ENCODE measurements around the gene CIP2A.

CIP2A gene

DNA sequence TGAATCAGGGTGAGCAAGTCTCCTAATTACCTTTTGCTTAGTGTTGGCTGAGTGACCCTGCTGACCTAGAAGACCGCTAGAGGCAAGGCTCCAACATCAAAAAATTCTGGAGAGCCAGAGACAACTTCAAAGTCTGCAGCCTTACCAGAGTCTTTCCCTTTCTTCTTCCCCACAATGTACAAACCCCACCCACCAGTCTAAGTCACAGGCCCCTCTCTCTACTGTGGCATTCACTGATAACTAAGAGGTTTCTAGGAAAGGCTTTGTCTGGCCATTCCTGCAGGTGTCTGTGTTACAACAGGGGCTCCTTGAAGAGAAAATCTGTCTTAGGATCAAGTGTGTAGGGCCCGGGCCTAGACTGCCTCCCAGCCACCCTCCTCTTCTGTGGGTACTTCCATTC, 79.4 kb downstream of the CIP2A start:
- DNase-seq (ENCODE audit: low spot score) = no peak

DNA sequence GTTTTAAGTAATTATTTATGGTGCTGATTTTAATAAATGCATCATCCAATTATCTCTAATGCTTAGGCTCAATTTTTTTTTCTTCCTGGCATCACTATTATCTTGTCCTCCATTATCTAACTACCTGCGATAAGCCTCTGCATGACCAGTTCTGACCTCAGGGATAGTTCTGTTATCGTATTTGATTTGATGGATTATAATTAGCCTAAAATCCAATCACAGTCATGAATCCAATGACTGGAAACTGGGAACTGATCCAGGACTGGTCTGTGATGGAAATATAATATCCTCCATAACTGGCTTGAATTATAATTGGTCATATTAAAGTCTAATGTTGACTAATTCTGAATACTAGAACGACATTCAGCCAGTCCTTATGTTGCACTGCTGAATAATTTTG, 80.0 kb downstream of the CIP2A start:
- DNase-seq (ENCODE audit: low spot score) = no peak

DNA sequence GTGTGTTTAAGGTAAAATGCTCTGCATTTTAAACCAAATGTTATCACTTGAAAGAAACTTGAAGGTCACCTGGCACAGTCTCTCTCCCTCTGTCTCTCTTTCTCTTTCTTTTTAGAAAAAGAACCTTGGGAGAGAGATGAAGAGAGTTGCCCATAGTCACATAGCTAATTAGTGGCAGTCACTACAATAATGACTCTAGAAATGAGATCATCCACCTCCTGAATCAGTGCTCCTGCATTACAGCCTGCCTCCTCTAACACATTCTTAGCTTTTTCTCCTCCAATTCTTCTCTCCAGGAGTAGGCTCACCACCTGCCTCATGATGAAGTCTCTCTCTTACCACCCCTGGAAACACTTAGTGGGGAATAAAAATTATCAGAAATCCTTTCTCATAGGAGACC, 81.3 kb downstream of the CIP2A start:
- DNase-seq (ENCODE audit: low spot score) = no peak

DNA sequence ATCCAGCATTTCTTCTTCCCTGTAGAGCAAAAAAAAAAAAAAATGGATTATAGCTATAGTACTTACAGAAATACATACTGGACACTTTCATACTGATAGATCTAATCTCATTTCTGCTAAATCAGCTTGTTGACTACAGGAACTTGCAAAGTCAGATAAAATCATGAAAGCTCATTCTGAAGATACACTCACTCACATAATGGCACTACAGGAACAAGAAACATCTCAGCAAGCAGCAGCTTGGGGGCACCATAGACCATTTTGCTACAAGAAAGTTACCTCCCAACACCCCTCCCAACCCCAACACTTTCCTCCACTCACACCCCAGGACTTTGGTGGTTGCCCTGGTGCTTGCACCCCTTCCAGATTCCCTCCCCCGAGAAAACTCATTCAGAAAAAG, 83.4 kb downstream of the CIP2A start:
- DNase-seq (ENCODE audit: low spot score) = no peak

DNA sequence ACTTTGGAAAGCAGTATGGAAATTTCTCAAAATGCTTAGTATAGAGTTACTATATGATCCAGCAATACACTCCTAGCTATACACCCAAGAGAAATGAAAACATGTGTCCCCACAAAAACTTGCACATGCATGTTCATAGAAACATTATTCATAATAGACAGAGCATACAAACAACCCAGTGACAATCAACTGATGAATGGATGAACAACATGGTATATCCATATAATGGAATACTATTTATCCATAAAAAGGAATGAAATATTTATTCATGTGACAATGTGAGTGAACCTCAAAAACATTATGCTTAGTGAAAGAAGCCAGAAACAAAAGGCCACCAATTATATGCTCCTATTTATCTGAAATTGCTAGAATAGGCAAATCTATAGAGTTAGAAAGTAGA, 85.5 kb downstream of the CIP2A start:
- DNase-seq (ENCODE audit: low spot score) = no peak

DNA sequence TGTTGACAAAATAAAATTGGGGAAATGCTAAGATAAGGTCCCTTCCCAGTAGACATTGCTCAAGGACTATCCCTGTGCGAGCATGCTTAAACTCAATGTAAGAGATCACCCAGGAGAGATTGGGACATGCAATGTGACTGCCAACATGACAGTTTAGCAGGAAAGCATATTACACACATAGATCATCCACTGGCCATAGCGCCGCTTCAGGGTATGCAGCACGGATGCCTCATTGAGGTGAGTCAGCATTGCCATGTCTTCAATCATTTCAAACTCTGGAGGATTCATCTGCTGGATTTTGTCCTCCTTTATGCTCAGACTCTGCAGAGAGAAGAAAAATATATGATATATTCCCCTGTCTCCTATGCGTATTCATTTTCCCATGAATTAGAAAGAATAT, 87.7 kb downstream of the CIP2A start:
- no peak for DNase-seq (ENCODE audit: low spot score)

DNA sequence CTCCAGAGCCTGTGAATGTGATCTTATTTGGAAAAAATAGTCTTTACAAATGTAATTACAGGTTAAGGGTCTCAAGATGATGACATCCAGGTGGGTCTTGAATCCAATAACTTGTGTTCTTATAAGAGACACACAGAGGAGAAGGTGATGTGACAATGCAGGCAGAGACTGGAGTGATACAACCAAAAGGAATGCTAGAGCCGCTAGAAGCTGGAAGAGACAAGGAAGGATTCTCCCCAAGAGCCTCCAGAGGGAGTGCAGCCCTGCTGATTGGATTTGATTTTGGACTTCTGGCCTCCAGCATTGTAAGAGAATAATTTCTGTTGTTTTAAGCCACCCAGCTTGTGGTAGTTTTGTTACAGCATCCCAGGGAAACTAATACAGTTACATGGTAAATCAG, 88.5 kb downstream of the CIP2A start:
- no peak for DNase-seq (ENCODE audit: low spot score)
